NCI-H524 treated with DMSO at 0.1 percent for 48 hours (cell line): Measurements from ENCODE around the gene METTL8.
"Not testable (repeated sequence)": the region's sequence is repeated elsewhere in the genome, so short reads cannot be mapped to it uniquely, and the experiment has no call there.

Source experiments
- DNase-seq: peaks from one replicate; lab custom pipeline; 2025; lab: John Stamatoyannopoulos, UW

Gene METTL8

GRCh38 chr2:171345971-171346722 lies 87.6 kb downstream of the METTL8 start:
- no peak for DNase-seq

- no peak for DNase-seq
Measured at GRCh38 chr2:171344182-171344581, 89.6 kb downstream of the METTL8 start.

GRCh38 chr2:171342067-171342413 lies 91.8 kb downstream of the METTL8 start:
- DNase-seq, result no peak

GRCh38 chr2:171341394-171342066 lies 92.3 kb downstream of the METTL8 start:
- no peak for DNase-seq

- DNase-seq, result no peak
Measured at GRCh38 chr2:171334946-171335345, 98.8 kb downstream of the METTL8 start.

GRCh38 chr2:171334171-171334570 lies 99.6 kb downstream of the METTL8 start:
- DNase-seq, result no peak

- DNase-seq, result no peak
Measured at GRCh38 chr2:171330155-171330956, 103.4 kb downstream of the METTL8 start.

GRCh38 chr2:171327043-171327496 lies 106.7 kb downstream of the METTL8 start:
- DNase-seq, result no peak

GRCh38 chr2:171325886-171326585 lies 107.8 kb downstream of the METTL8 start:
- no peak for DNase-seq

- no peak for DNase-seq
Measured at GRCh38 chr2:171323971-171324528, 109.7 kb downstream of the METTL8 start.

GRCh38 chr2:171322928-171323327 lies 110.9 kb downstream of the METTL8 start:
- no peak for DNase-seq

GRCh38 chr2:171320731-171321130 lies 113.1 kb downstream of the METTL8 start:
- no peak for DNase-seq

- no peak for DNase-seq
Measured at GRCh38 chr2:171320208-171320621, 113.6 kb downstream of the METTL8 start.

- no peak for DNase-seq
Measured at GRCh38 chr2:171319164-171319810, 114.5 kb downstream of the METTL8 start.

- DNase-seq, result no peak
Measured at GRCh38 chr2:171318463-171318934, 115.3 kb downstream of the METTL8 start.

- DNase-seq, result no peak
Measured at GRCh38 chr2:171317492-171318125, 116.2 kb downstream of the METTL8 start.

- no peak for DNase-seq
Measured at GRCh38 chr2:171316755-171317337, 116.9 kb downstream of the METTL8 start.

- DNase-seq, result no peak
Measured at GRCh38 chr2:171316220-171316619, 117.6 kb downstream of the METTL8 start.

- DNase-seq, result no peak
Measured at GRCh38 chr2:171315781-171316180, 118.0 kb downstream of the METTL8 start.

- not testable (repeated sequence) for DNase-seq
Measured at GRCh38 chr2:171312182-171312581, 121.6 kb downstream of the METTL8 start.
